HG02840 (cell line): ENCODE results near the gene AJAP1.

ENCODE experiments used
- ATAC-seq: cut with Tn5 transposase; IDR thresholded peaks from one replicate; pipeline ENCODE4 v1.9.1; 2021; ENCODE audit warnings: mild to moderate bottlenecking, moderate library complexity, moderate number of reproducible peaks; ENCODE audit not compliant: unreplicated experiment, low FRiP score

AJAP1 gene

DNA sequence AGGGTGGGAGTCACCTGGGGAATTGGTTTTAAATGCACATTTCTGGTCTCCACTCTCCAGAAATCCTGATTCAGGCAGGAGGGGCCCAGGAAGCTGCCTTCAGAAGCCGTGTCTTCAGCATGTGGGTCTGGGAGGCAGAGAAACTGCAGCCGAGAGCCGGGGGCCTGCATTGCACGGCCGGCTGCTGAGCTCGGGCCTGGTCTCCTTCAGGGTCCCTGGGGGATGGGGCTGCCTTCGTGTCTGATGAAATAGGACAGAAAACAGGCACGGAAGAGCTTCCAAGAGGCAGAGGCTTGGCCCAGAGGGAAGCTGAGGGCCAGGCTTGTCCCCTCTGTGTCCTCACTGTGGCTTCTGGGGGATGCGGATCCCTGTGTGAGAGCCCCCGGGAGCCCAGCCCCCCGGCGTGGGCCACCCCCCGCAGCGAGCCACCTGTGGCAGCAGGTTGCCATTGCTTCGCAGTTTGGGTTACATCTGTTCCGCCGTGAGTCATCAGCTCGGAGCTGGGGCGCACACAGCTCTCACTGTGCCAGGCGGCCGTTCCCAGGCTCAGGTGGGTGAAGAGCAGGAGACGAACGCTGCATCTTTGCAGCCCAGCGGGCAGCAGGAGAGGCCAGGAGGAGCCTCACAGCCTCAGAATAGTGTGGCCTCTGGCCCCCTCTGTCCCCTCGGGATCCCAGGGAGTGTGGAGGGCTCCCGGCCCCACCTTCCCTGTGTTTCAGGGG is 72.4 kb downstream of the AJAP1 start:
- no peak for ATAC-seq

- ATAC-seq = no peak
Measured at GRCh38 chr1:4728319-4729089, 74.1 kb downstream of the AJAP1 start.

GRCh38 chr1:4729090-4729471 is 74.7 kb downstream of the AJAP1 start:
- no peak for ATAC-seq

DNA sequence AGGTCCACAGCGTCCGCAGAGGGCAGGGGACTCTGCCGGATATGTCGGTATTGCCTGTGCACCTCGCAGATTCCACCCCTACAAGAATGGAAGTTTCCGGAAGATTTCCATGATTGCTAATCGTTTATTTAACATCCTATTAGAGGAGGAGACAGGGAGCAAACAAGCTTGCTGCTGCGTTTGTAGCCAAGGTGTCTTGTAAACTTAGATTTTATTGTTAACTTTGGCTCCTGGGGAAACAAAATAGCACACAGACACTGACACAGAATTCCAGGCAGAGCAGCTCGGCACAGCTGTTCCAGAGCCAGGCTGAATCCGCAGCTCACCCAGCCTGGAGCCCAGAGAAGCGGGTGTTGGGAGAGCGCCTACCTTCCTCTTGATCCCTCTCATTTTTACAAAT is 75.7 kb downstream of the AJAP1 start:
- ATAC-seq = no peak

DNA sequence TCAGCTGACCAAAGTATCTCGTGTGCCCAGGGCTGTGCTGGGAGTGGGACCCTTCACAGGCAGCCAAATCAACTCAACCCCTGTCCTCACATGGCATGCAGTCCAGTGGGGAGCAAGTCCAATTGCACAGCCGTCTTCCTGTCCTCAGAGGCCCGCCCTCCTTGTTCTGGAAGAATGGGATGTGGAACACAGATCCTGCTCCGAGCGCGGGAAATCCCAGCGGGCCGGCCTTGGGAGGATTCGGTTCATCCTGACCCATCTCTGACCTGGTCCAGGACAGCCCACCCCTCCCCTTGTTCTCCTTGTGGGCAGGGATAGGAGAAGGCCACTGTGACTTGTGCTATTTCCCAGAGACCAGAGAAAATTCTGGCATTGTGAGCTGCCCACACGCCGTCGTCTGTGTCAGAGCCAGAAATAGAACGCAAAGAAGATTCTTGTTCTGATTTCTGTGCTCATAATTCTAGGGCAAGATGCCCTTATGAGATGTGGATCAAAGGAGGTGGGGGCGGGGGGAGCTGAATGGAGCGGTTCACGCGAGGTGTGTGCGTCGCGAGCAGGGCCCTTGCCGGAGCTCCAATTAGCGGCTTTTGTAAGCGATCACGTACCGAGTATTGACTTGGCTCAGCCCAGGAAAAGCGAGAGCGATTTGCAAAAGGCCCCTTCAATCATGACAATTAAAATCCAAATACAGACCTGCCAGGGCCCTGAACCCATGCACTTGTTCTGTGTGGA is 79.2 kb downstream of the AJAP1 start:
- no peak for ATAC-seq

GRCh38 chr1:4734219-4734618 is 79.8 kb downstream of the AJAP1 start:
- ATAC-seq = no peak

- ATAC-seq = no peak
Measured at GRCh38 chr1:4734791-4735190, 80.4 kb downstream of the AJAP1 start.

DNA sequence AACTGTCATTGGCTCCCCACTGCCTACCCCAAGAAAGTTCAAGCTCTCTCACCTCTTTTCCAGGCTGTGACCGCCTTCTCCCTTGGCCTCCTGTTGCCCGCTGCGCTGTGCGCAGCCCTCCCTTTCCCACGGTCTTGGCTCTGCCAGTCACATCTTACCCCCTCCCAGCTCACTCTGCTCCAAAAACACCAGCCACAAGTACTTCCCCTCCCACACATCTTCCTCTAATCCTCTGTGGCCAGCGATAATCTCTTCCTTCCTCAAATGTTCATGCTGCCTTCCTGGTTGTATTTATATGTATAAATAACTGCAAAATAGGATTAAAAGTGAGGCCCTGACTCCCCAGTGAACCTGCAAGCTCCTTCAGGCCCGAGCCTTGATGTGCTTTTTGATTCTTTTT is 81.8 kb downstream of the AJAP1 start:
- ATAC-seq = no peak

DNA sequence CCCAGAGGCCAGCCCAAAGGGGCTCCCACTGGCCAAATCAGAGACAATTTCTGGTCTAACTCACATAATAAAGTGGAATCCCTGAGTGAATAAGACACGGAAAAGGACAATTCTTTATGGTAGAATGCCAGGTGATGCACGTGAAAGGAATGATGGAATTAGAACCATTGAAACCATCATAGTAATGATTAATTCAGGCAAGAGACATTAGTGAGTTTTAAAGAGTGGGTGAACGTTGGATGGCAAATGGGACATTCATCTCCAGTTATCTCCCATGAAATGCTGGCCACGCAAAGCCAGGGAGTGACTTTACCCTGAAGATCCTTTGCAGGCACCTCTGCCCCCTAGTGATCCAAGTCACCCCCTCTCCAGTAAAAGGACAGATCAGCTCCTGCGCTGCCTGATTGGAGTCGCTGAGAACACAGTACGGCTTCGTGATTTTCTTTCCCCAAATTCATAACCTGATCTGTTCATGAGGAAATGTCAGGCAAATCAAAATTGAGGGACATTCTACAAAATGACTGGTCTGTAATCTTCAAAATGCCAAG is 87.5 kb downstream of the AJAP1 start:
- ATAC-seq = no peak

GRCh38 chr1:4743978-4744750 is 89.8 kb downstream of the AJAP1 start:
- ATAC-seq = no peak

- no peak for ATAC-seq
Measured at GRCh38 chr1:4745560-4745959, 91.2 kb downstream of the AJAP1 start.

GRCh38 chr1:4749406-4749805 is 95.0 kb downstream of the AJAP1 start:
- ATAC-seq = no peak

DNA sequence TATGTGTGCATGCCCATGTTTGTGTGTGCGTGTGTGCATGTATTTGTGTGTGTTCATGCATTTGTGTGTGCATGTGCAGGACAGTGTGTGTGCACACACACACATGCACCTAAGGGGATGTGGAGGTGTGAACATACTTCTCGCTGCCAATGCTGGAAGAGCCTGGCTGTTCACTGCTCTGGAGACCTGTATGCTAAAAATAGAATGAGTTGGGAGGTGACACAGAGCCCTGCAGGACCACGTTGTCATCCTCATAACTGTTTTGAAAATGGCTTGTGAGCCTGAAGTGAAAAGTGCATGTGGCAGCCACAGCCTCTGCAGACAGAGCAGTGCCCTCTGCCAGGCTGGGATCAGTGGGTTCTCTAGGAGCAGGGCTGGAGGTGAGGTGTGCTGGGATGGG is 95.8 kb downstream of the AJAP1 start:
- no peak for ATAC-seq

DNA sequence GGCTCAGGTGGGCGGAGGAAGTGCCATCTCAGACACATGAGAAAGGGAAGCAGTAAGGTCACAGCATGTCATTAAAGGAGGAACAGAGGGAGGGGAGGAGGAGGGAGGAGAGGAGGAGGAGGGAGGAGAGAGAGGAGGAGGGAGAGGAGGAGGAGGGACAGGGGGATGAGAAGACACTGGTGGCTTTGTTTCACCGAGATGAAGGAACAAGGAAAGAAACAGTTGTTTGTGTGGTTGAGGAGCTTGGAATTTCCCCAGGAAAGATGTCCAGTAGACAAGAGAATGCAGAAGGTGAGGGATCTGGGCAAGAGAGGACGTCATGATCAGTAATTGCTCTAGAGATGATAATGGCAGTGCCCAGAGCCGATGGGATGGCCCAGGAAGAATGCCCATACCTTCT is 97.7 kb downstream of the AJAP1 start:
- ATAC-seq = no peak

DNA sequence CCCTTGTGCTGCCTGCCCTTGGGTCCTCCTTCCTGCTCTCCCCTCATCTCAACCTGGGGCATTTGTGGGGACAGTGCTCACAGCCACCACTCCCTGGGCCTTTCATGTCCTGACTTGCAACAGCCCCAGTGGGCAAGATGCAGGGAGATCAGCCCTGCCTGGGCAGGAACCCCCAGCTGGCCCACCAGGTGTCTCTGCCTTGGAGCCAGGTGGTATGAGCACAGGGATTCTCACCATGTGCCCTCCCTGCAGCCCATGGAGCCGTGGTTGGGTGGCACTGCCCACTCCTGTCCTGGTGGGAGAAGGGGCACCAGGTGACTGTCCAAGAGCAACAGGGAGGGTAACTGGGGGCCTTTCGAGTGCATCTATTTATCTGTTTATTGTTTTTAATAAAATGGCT is 100.4 kb downstream of the AJAP1 start:
- no peak for ATAC-seq

- ATAC-seq = no peak
Measured at GRCh38 chr1:4755301-4755845, 101.0 kb downstream of the AJAP1 start.

GRCh38 chr1:4755864-4756504 is 101.6 kb downstream of the AJAP1 start:
- no peak for ATAC-seq

DNA sequence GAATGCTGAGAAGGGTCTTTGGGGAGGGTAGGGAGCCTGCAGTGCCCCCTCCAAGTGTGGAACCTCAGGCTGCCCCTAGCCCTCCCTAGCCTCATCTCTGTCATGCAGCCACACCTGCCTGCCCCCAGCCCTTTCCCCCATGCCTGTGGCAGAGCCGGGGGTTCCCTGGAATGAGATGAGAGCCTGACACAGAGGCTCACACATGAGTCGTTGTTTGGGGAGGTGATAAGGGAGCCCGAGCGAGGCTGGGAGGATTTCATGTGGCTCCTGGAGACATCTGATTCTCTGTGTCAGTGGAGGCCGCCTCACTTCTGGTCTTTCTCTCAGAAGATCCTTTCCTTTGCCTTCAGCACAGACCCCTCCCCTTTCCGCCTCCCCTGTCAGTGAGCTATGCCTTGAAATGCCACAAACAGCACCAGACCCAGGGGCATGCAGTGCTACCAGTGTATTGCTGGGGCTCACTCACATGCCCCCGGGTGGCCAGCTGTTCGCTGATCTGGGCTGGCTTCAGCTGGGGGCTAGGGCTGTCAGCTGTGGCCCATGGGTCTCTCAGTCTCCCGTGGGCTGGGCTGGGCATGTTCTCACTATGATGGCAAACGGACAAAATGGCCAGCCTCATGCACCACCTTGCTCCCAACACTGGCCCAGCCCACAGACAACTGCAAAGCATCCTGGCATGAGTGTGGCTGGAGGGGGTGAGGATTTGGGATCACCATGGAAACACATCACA is 102.6 kb downstream of the AJAP1 start:
- ATAC-seq = no peak

GRCh38 chr1:4759671-4760070 is 105.3 kb downstream of the AJAP1 start:
- no peak for ATAC-seq
